SW480 (cell line): ENCODE data around the gene FKBP6.
A peak's percentile ranks its signal among the peaks of the same experiment; 100 is the strongest.
"Not testable (repeated sequence)": the region's sequence is repeated elsewhere in the genome, so short reads cannot be mapped to it uniquely, and the experiment has no call there.

Experiments used
- DNase-seq: peaks from one replicate; pipeline ENCODE4 v3.0.0-alpha.2; 2016; ENCODE audit warnings: low spot score

The FKBP6 gene

GRCh38 chr7:73327922-73328321 is at the start of gene FKBP6, which contains the start of gene TRIM50:
Gene FKBP6 (plus strand): TSS chr7:73328161. CDS start chr7:73328429, 268 bp downstream.
Gene TRIM50 (minus strand): TSS chr7:73328082. CDS start chr7:73324787, 3,295 bp downstream.
- DNase-seq, result not testable (repeated sequence)

GRCh38 chr7:73297235-73297634 is 30.7 kb upstream of the FKBP6 start:
- DNase-seq, result not testable (repeated sequence)

- not testable (repeated sequence) for DNase-seq
Measured at GRCh38 chr7:73297706-73298105, 30.3 kb upstream of the FKBP6 start.

- DNase-seq, result not testable (repeated sequence)
Measured at GRCh38 chr7:73299812-73300211, 28.1 kb upstream of the FKBP6 start.

- not testable (repeated sequence) for DNase-seq
Measured at GRCh38 chr7:73301108-73301507, 26.9 kb upstream of the FKBP6 start.

- DNase-seq, result not testable (repeated sequence)
Measured at GRCh38 chr7:73302846-73303245, 25.1 kb upstream of the FKBP6 start.

- DNase-seq, result no peak
Measured at GRCh38 chr7:73303546-73303945, 24.4 kb upstream of the FKBP6 start.

GRCh38 chr7:73304071-73304470 is 23.9 kb upstream of the FKBP6 start:
- no peak for DNase-seq

GRCh38 chr7:73304612-73305387 is 23.2 kb upstream of the FKBP6 start:
- DNase-seq, result not testable (repeated sequence)

GRCh38 chr7:73307436-73307835 is 20.5 kb upstream of the FKBP6 start:
- no peak for DNase-seq

- DNase-seq, result peak; percentile 28
Measured at GRCh38 chr7:73308074-73308664, 19.8 kb upstream of the FKBP6 start.

GRCh38 chr7:73308665-73309214 is 19.2 kb upstream of the FKBP6 start, which contains the start of gene NSUN5:
Gene NSUN5 (minus strand): TSS chr7:73308826. CDS start chr7:73308790, 36 bp downstream.
- DNase-seq, result peak; percentile 94

- not testable (repeated sequence) for DNase-seq
Measured at GRCh38 chr7:73311421-73311820, 16.5 kb upstream of the FKBP6 start.

GRCh38 chr7:73312831-73313520 is 15.0 kb upstream of the FKBP6 start:
- DNase-seq, result no peak

GRCh38 chr7:73313521-73313906 is 14.4 kb upstream of the FKBP6 start:
- no peak for DNase-seq

GRCh38 chr7:73314271-73314670 is 13.7 kb upstream of the FKBP6 start:
- no peak for DNase-seq

- DNase-seq, result no peak
Measured at GRCh38 chr7:73316521-73316920, 11.4 kb upstream of the FKBP6 start.

- not testable (repeated sequence) for DNase-seq
Measured at GRCh38 chr7:73318656-73319204, 9.2 kb upstream of the FKBP6 start.

- not testable (repeated sequence) for DNase-seq
Measured at GRCh38 chr7:73319541-73319940, 8.4 kb upstream of the FKBP6 start.

GRCh38 chr7:73320009-73320408 is 8.0 kb upstream of the FKBP6 start:
- not testable (repeated sequence) for DNase-seq

GRCh38 chr7:73323434-73324080 is 4.4 kb upstream of the FKBP6 start:
- not testable (repeated sequence) for DNase-seq
